ENCODE data around the gene CNGB1.

Gene CNGB1

GRCh38 chr16:57957673-57958392, 13.1 kb downstream of the CNGB1 start:
- Histone ChIP-seq H3K23ac (ENCODE audit: low read depth, low read length, poor library complexity) (no peak overlapping the region), H3K14ac (ENCODE audit: low read length) (no peak overlapping the region), H3K4me3 (ENCODE audit: low read length in 2 of 2) (no peak overlapping the region), H2AK5ac (ENCODE audit: low read depth, low read length) (peak overlapping the region; percentile 71), H3K27me3 (ENCODE audit: control insufficient read depth in 3 of 3, insufficient read depth in 3 of 3, low read depth in 1 of 3, low read length in 3 of 3) (peaks cover 0 to 32% (median 0%) of the 10 kb centered on the region in 3 experiments), H3K18ac (ENCODE audit: low read length) (peak overlapping the region; percentile 58), H2BK120ac (ENCODE audit: low read depth, low read length) (no peak overlapping the region), H2AFZ (ENCODE audit: low read length) (no peak overlapping the region), H2BK12ac (ENCODE audit: low read length) (no peak overlapping the region), H4K8ac (ENCODE audit: low read depth, low read length) (no peak overlapping the region), H3K27ac (replicated peaks; ENCODE audit: low read length) (no peak overlapping the region), H3K9ac (ENCODE audit: low read depth, low read length, poor library complexity) (no peak overlapping the region), H2BK15ac (ENCODE audit: low read length) (peak overlapping the region; percentile 59), H4K91ac (ENCODE audit: low read depth, low read length, poor library complexity) (no peak overlapping the region), H3K79me1 (ENCODE audit: low read depth, low read length) (no peaks in the 10 kb centered on the region), H3K36me3 (replicated peaks in 1 of 2; ENCODE audit: control insufficient read depth in 2 of 2, insufficient read depth in 2 of 2, low read length in 2 of 2) (no peaks in the 10 kb centered on the region), H3K4me1 (ENCODE audit: control insufficient read depth in 2 of 2, insufficient read depth in 1 of 2, low read depth in 1 of 2, low read length in 2 of 2) (peaks cover 0 to 4% of the 10 kb centered on the region in 2 donors), H2BK5ac (ENCODE audit: low read length) (peak overlapping the region; percentile 35), H3K4me2 (ENCODE audit: insufficient read depth, low read length, poor library complexity, severe bottlenecking) (no peak overlapping the region), H3K4ac (ENCODE audit: low read length) (no peak overlapping the region), H3K9me3 (replicated peaks in 1 of 2; ENCODE audit: control insufficient read depth in 2 of 2, insufficient read depth in 1 of 2, low read depth in 1 of 2, low read length in 2 of 2) (peaks cover 0 to 3% of the 10 kb centered on the region in 2 donors)
- DNase-seq (ENCODE audit: low spot score): no peak
- WGBS, 2 donors (ENCODE audit: extremely low coverage in 2 of 2, insufficient read length in 2 of 2, insufficient replicate concordance in 1 of 2): no CpG with 5 or more reads among the region's 8 CpGs

GRCh38 chr16:57956924-57957672, 13.8 kb downstream of the CNGB1 start:
- Histone ChIP-seq H2AFZ (ENCODE audit: low read length) (no peak overlapping the region), H2BK5ac (ENCODE audit: low read length) (no peak overlapping the region), H3K4ac (ENCODE audit: low read length) (no peak overlapping the region), H4K8ac (ENCODE audit: low read depth, low read length) (no peak overlapping the region), H3K4me1 (ENCODE audit: control insufficient read depth in 2 of 2, insufficient read depth in 1 of 2, low read depth in 1 of 2, low read length in 2 of 2) (peaks cover 0 to 4% of the 10 kb centered on the region in 2 donors), H3K36me3 (replicated peaks in 1 of 2; ENCODE audit: control insufficient read depth in 2 of 2, insufficient read depth in 2 of 2, low read length in 2 of 2) (no peaks in the 10 kb centered on the region), H3K4me2 (ENCODE audit: insufficient read depth, low read length, poor library complexity, severe bottlenecking) (no peak overlapping the region), H3K27ac (replicated peaks; ENCODE audit: low read length) (no peak overlapping the region), H3K27me3 (ENCODE audit: control insufficient read depth in 3 of 3, insufficient read depth in 3 of 3, low read depth in 1 of 3, low read length in 3 of 3) (peaks cover 0 to 26% (median 0%) of the 10 kb centered on the region in 3 experiments), H2BK12ac (ENCODE audit: low read length) (peak overlapping the region; percentile 41), H2BK120ac (ENCODE audit: low read depth, low read length) (no peak overlapping the region), H3K9me3 (replicated peaks in 1 of 2; ENCODE audit: control insufficient read depth in 2 of 2, insufficient read depth in 1 of 2, low read depth in 1 of 2, low read length in 2 of 2) (peaks cover 0 to 3% of the 10 kb centered on the region in 2 donors), H3K18ac (ENCODE audit: low read length) (peak overlapping the region; percentile 71), H3K9ac (ENCODE audit: low read depth, low read length, poor library complexity) (no peak overlapping the region), H2AK5ac (ENCODE audit: low read depth, low read length) (peak overlapping the region; percentile 68), H3K14ac (ENCODE audit: low read length) (no peak overlapping the region), H3K23ac (ENCODE audit: low read depth, low read length, poor library complexity) (no peak overlapping the region), H3K4me3 (ENCODE audit: low read length in 2 of 2) (no peak overlapping the region), H2BK15ac (ENCODE audit: low read length) (peak overlapping the region; percentile 20), H4K91ac (ENCODE audit: low read depth, low read length, poor library complexity) (no peak overlapping the region), H3K79me1 (ENCODE audit: low read depth, low read length) (no peaks in the 10 kb centered on the region)
- no peak for DNase-seq (ENCODE audit: low spot score)
- no CpG with 5 or more reads among the region's 8 CpGs for WGBS, 2 donors (ENCODE audit: extremely low coverage in 2 of 2, insufficient read length in 2 of 2, insufficient replicate concordance in 1 of 2)

- no peak overlapping the region for H3K4ac ChIP-seq (ENCODE audit: low read length)
- no peak overlapping the region for H3K4me3 ChIP-seq (ENCODE audit: low read length in 2 of 2)
- no peaks in the 10 kb centered on the region for H3K79me1 ChIP-seq (ENCODE audit: low read depth, low read length)
- H4K8ac ChIP-seq (ENCODE audit: low read depth, low read length): no peak overlapping the region
- no peak for DNase-seq (ENCODE audit: low spot score)
- peaks cover 0 to 3% of the 10 kb centered on the region in 2 donors for H3K9me3 ChIP-seq (replicated peaks in 1 of 2; ENCODE audit: control insufficient read depth in 2 of 2, insufficient read depth in 1 of 2, low read depth in 1 of 2, low read length in 2 of 2)
- peak overlapping the region; percentile 3 for H2BK5ac ChIP-seq (ENCODE audit: low read length)
- peaks cover 0 to 21% (median 0%) of the 10 kb centered on the region in 3 experiments for H3K27me3 ChIP-seq (ENCODE audit: control insufficient read depth in 3 of 3, insufficient read depth in 3 of 3, low read depth in 1 of 3, low read length in 3 of 3)
- no peak overlapping the region for H4K91ac ChIP-seq (ENCODE audit: low read depth, low read length, poor library complexity)
- H3K18ac ChIP-seq (ENCODE audit: low read length): peak overlapping the region; percentile 78
- no peak overlapping the region for H2BK120ac ChIP-seq (ENCODE audit: low read depth, low read length)
- H3K9ac ChIP-seq (ENCODE audit: low read depth, low read length, poor library complexity): no peak overlapping the region
- H3K4me2 ChIP-seq (ENCODE audit: insufficient read depth, low read length, poor library complexity, severe bottlenecking): no peak overlapping the region
- no peak overlapping the region for H2AFZ ChIP-seq (ENCODE audit: low read length)
- peak overlapping the region; percentile 52 for H3K23ac ChIP-seq (ENCODE audit: low read depth, low read length, poor library complexity)
- H3K27ac ChIP-seq (replicated peaks; ENCODE audit: low read length): no peak overlapping the region
- peak overlapping the region; percentile 7 for H2AK5ac ChIP-seq (ENCODE audit: low read depth, low read length)
- WGBS, 2 donors (ENCODE audit: extremely low coverage in 2 of 2, insufficient read length in 2 of 2, insufficient replicate concordance in 1 of 2): no CpG with 5 or more reads among the region's 8 CpGs
- H2BK12ac ChIP-seq (ENCODE audit: low read length): no peak overlapping the region
- H3K36me3 ChIP-seq (replicated peaks in 1 of 2; ENCODE audit: control insufficient read depth in 2 of 2, insufficient read depth in 2 of 2, low read length in 2 of 2): no peaks in the 10 kb centered on the region
- H3K14ac ChIP-seq (ENCODE audit: low read length): no peak overlapping the region
- H2BK15ac ChIP-seq (ENCODE audit: low read length): peak overlapping the region; percentile 72
- H3K4me1 ChIP-seq (ENCODE audit: control insufficient read depth in 2 of 2, insufficient read depth in 1 of 2, low read depth in 1 of 2, low read length in 2 of 2): peaks cover 0 to 4% of the 10 kb centered on the region in 2 donors
Observed at GRCh38 chr16:57956270-57956808, 14.6 kb downstream of the CNGB1 start.
